ENCODE results near the gene CTDP1. TPM values are rescaled to one million over a fixed set of nuclear protein-coding genes. Genes with fewer than 3 reads are reported as not detected.

The CTDP1 gene
- polyA plus RNA-seq, 3 donors = 10.3 to 11.3 (median 10.5) TPM

DNA sequence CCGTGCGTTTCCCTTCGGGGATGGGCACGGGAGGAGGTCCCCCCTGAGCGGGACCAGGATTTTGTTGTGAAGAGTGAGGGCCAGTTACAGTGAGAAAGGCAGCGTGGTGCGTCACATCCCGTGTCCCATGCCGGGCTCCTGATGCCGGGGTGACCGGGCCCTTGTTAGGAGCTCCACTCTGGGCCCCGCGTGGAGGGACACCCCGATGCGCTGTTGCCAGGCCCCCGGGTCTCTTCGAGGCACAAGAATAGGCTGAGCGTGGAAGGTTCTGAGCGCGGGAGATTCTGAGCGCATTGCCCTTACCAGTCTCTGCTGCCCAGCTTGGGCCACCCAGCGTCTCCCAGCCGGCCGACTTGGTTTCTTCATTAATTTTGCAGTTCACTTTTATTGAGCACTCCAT lies 17.6 kb downstream of the CTDP1 start:
- DNase-seq (ENCODE audit: low read depth in 3 of 3, low spot score in 2 of 3) = no peak

DNA sequence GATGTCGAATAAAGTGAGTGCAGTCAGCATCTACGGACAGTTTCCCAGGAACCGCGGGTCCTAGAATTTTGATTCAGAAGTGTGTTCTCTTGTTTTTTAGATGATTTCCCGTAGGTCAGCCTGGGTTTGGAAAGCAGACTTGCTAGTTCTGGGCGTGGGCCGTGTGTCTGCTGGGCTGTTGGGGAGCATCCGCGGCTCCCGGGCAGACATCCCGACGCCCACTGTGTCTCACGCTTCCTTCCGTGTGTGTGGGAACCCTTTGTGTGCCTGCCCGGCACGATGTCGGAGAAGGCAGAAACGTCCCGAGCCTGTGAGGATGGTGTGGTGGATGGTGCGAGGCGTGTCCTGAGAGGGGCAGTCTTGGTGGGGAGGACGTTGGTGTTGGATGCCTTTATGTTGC lies 18.4 kb downstream of the CTDP1 start:
- no peak for DNase-seq (ENCODE audit: low read depth in 3 of 3, low spot score in 2 of 3)

- DNase-seq (ENCODE audit: low read depth in 3 of 3, low spot score in 2 of 3) = no peak
Measured at GRCh38 chr18:79698668-79699335, 19.2 kb downstream of the CTDP1 start.

- DNase-seq (ENCODE audit: low read depth in 3 of 3, low spot score in 2 of 3) = no peak
Measured at GRCh38 chr18:79699653-79700052, 20.1 kb downstream of the CTDP1 start.

DNA sequence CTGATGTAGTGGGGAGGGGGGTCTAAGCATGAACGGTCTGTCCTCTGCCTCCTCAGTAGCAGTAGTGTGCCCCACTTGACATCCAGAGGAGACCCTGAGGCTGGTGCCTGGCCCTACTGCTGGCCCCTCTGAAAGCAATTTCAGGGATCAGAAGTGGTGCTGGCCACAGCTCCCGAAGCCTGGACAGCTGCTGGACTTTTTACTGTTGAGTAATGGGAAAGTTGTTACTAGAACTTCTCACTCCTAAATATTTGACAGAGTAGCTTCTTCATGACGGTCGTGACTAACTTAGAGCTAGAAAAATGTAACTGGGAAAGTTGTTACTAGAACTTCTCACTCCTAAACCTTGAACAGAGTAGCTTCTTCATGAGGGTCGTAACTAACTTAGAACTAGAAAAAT lies 23.3 kb downstream of the CTDP1 start:
- no peak for DNase-seq (ENCODE audit: low read depth in 3 of 3, low spot score in 2 of 3)

DNA sequence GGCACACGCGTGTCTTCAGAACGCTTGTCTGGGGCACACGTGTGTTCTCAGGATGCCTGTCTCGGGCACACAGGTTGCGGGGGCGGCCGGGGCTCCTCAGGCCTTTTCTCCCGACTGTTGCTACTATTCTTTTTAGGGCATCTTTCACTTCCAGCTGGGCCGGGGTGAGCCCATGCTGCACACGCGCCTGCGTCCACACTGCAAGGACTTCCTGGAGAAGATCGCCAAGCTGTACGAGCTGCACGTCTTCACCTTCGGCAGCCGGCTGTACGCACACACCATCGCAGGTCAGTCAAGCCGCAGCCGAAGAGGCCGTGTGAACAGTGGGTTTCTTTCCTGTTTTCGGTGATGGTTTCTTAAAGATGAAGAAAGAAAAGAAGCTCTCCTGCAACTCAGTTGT lies 25.0 kb downstream of the CTDP1 start:
- DNase-seq (ENCODE audit: low read depth in 3 of 3, low spot score in 2 of 3) = no peak

DNA sequence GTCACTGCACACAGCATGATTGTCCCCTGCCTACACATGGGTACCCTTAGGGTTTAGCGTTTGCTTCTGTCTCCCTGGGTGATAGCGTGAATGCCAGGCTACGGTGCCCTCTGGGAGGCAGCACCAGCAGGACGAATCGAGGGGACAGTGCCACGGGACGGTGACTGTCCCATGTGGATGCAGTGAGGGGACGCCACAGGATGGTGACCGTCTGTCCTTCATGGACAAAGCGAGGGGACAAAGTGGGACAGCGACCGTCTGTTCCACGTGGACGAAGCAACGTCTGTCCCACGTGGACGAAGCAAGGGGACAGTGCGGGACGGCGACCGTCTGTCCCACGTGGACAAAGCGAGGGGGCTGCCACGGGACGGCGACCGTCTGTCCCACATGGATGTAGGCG lies 25.7 kb downstream of the CTDP1 start:
- no peak for DNase-seq (ENCODE audit: low read depth in 3 of 3, low spot score in 2 of 3)

DNA sequence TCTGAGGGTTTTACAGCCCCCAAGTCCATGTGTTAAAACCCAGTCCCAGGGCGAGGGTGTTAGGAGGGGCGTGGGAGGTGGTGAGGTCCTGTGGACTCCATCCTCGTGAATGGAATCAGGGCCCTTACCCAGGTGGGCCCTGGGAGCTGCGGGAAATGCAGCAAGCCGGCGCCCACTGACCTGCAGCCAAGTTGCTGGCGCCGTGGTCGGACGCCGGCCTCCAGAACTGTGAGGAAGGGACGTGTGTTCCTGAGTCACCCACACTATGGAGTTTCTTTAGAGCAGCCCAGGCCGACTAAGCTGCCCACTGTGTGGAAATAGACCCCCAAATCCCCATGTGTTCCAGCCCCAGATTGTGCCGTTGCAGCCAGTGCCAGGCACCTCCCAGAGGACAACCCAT lies 26.4 kb downstream of the CTDP1 start:
- DNase-seq (ENCODE audit: low read depth in 3 of 3, low spot score in 2 of 3) = no peak

DNA sequence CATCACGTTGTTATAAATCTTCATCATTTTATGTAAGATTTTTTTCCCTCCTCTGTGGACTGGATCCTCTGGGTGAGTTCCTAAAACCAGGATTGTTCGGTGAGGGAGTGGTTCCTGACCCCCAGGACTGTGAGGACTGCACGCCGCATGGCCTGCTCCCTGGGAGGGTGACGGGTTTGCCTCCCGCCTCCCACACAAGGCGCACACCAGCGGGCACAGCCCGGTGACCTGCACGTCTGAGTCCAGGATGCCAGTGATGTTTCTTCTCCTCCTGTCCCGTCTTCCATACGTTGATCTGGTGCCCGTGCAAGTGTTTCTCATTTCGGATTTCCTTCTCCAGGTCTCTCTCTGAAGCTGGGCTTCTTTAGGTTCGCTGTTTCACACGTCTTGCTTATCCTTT lies 27.1 kb downstream of the CTDP1 start:
- no peak for DNase-seq (ENCODE audit: low read depth in 3 of 3, low spot score in 2 of 3)

DNA sequence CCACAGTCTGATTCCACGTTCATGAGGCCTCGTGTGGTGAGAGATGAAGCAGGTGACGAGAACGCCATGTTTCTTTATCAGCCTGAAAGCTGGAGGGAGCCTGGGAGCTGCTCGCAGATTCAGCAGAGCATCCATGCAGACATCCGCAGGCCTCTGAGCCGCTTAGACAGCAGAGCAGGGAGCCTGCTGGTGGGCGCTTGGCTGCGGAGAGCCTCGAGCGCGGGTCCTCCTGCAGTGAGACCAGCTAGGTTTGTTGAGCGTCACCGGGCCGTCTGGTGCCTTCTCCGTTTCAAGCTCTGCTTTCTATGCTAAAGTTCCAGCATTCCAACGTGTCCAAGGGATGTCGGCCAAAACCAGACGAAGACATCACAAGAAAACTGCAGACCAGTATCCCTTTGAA lies 27.6 kb downstream of the CTDP1 start:
- DNase-seq (ENCODE audit: low read depth in 3 of 3, low spot score in 2 of 3) = no peak

DNA sequence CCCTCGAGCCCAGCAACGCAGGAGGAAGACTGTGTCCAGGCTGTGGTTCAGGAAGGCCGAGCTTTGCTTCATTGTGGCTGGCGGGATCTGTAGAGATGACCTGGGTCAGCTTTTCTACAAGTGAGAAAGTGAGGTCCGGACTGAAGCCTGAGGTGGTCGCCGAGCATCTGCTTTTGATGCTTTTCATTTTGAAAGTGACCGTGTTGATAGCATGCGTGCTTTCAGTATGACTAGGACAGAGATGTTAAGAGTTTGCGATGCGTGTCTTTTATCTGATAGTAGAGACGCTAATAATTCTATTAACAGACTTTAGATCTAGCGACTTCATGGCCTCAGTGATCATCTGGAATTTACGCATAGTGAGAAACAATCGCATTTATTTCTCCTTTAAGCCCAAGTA lies 28.1 kb downstream of the CTDP1 start:
- DNase-seq (ENCODE audit: low read depth in 3 of 3, low spot score in 2 of 3) = no peak

- no peak for DNase-seq (ENCODE audit: low read depth in 3 of 3, low spot score in 2 of 3)
Measured at GRCh38 chr18:79708412-79708811, 28.8 kb downstream of the CTDP1 start.

DNA sequence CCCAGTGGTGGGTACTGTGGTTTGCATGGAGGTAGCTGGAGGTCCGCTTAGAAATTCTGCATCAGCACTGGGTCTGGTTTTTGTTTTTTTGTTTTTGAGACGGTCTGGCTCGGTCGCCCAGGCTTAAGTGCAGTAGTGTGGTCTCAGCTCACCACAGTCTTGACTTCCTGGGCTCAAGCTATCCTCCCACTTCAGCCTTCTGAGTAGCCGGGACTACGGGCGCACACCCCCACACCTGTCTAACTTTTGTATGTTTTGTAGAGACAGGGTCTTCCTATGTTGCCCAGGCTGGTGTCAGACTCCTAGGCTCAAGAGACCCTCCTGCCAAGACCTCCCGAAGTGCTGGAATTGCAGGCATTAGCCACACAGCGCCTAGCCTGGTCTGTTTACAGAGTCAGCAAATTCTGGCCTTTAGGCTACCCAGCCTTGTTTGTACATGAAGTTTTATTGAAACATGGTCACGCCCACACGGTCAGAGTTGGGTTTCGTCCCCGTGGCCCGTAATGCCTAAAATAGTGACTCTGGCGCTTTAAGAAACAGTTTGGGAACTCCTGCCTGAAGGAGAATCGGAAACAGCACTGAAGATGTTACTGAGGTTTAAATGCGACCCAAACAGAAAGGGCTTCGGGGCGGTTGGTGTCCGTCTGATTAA lies 32.7 kb downstream of the CTDP1 start:
- no peak for DNase-seq (ENCODE audit: low read depth in 3 of 3, low spot score in 2 of 3)

- no peak for DNase-seq (ENCODE audit: low read depth in 3 of 3, low spot score in 2 of 3)
Measured at GRCh38 chr18:79713341-79713740, 33.7 kb downstream of the CTDP1 start.

DNA sequence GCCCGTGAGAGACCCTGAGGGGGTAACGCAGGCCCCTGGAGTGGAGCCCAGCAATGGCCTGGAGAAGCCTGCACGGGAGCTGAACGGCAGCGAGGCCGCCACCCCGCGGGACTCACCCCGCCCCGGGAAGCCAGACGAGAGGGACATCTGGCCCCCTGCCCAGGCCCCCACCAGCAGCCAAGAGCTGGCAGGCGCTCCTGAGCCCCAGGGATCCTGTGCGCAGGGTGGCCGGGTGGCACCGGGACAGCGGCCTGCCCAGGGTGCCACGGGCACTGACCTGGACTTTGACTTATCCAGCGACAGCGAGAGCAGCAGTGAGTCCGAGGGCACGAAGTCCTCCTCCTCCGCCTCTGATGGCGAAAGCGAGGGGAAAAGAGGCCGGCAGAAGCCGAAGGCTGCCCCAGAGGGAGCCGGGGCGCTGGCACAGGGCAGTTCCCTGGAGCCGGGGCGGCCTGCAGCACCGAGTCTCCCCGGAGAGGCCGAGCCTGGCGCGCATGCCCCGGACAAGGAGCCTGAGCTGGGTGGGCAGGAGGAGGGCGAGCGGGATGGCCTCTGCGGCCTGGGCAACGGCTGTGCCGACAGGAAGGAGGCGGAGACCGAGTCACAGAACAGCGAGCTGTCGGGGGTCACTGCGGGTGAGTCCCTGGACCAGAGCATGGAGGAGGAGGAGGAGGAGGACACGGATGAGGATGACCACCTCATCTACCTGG lies 35.1 kb downstream of the CTDP1 start:
- DNase-seq (ENCODE audit: low read depth in 3 of 3, low spot score in 2 of 3) = no peak

- no peak for DNase-seq (ENCODE audit: low read depth in 3 of 3, low spot score in 2 of 3)
Measured at GRCh38 chr18:79715280-79715679, 35.7 kb downstream of the CTDP1 start.

GRCh38 chr18:79717059-79717458 lies 37.5 kb downstream of the CTDP1 start:
- no peak for DNase-seq (ENCODE audit: low read depth in 3 of 3, low spot score in 2 of 3)

DNA sequence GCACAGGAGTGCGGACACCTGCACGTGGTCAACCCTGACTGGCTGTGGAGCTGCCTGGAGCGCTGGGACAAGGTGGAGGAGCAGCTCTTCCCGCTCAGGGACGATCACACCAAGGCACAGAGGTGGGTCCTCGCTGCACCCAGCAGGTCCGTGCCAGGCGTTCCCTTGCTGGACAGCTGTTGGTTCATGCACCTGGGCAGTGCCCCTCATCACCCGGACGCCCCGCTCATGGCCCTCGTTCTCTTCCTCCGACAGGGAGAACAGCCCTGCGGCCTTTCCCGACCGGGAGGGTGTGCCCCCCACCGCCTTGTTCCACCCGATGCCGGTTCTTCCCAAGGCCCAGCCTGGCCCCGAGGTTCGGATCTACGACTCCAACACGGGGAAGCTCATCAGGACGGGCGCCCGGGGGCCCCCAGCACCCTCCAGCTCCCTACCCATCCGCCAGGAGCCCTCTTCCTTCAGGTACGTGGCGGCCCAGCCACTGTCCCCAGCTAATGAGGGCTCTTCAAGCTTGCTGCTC lies 38.0 kb downstream of the CTDP1 start:
- no peak for DNase-seq (ENCODE audit: low read depth in 3 of 3, low spot score in 2 of 3)

DNA sequence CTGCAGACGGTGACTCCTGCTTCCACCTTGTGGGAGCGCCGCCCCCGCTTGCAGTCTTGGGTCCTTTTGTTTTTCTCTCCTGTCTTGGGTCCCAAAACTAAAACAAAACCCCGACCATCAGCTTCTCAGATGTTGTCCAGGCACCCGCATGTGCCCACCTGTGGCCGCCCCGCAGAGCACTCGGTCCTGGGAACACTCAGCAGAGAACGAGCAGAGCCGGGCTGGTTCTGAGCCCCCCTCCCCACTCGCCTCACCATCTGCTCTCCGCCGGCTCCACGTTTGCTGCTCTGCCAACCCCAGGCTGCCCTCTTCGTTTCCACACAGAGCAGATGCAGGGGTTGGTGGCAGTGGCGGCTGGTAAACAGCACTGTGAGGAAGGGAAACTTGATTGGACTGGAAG lies 38.5 kb downstream of the CTDP1 start:
- no peak for DNase-seq (ENCODE audit: low read depth in 3 of 3, low spot score in 2 of 3)

DNA sequence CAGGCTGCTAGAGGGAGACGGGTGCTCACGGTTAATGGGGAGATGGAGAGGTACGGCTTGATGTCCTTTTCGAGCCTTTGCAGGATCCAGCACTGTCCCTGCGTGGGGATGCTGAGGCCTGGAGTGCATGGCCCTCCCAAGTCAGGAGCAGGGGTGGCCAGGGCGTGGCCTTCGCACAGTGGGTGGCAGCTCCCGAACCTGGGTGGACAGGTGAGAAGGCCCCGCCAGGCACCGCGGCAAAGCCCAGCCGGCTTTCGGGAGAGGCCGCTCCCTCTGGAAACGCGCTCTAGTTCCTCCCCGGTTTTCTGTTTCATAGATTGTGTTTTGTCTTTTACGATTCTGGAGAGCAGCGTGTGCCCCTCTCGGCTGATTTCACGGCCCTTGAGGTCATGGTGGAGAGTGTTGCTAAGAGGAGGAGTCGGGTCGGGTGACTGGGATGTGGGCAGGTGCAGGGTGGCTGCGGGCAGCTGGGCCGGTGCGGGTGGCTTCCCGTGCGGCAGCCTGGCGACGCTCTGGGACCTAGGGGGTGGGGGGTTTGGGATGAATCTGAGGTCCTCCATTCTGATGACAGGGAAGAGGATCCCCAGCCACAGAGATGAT lies 39.4 kb downstream of the CTDP1 start:
- no peak for DNase-seq (ENCODE audit: low read depth in 3 of 3, low spot score in 2 of 3)
